HG02623 (cell line): ENCODE data around the gene TSHZ2.
"Not testable (repeated sequence)": the region's sequence is repeated elsewhere in the genome, so short reads cannot be mapped to it uniquely, and the experiment has no call there.

Source experiments
- ATAC-seq: cut with Tn5 transposase; IDR thresholded peaks from one replicate; pipeline ENCODE4 v1.9.1; 2021; ENCODE audit warnings: moderate library complexity; ENCODE audit not compliant: unreplicated experiment

Gene TSHZ2

GRCh38 chr20:53517146-53517545 is 545.0 kb downstream of the TSHZ2 start:
- no peak for ATAC-seq

- not testable (repeated sequence) for ATAC-seq
Measured at GRCh38 chr20:53521421-53521820, 549.3 kb downstream of the TSHZ2 start.

- no peak for ATAC-seq
Measured at GRCh38 chr20:53522026-53522425, 549.9 kb downstream of the TSHZ2 start.

GRCh38 chr20:53522696-53523095 is 550.5 kb downstream of the TSHZ2 start:
- no peak for ATAC-seq

GRCh38 chr20:53523615-53524014 is 551.5 kb downstream of the TSHZ2 start:
- not testable (repeated sequence) for ATAC-seq

- ATAC-seq = no peak
Measured at GRCh38 chr20:53524589-53525312, 552.6 kb downstream of the TSHZ2 start.

- ATAC-seq = no peak
Measured at GRCh38 chr20:53527196-53527595, 555.0 kb downstream of the TSHZ2 start.

- ATAC-seq = no peak
Measured at GRCh38 chr20:53529658-53530057, 557.5 kb downstream of the TSHZ2 start.

GRCh38 chr20:53530440-53530839 is 558.3 kb downstream of the TSHZ2 start:
- ATAC-seq = no peak

GRCh38 chr20:53532654-53533312 is 560.6 kb downstream of the TSHZ2 start:
- ATAC-seq = not testable (repeated sequence)

- ATAC-seq = no peak
Measured at GRCh38 chr20:53533500-53533899, 561.3 kb downstream of the TSHZ2 start.

- no peak for ATAC-seq
Measured at GRCh38 chr20:53534037-53534436, 561.9 kb downstream of the TSHZ2 start.

GRCh38 chr20:53535878-53536277 is 563.7 kb downstream of the TSHZ2 start:
- ATAC-seq = no peak

GRCh38 chr20:53536382-53536781 is 564.2 kb downstream of the TSHZ2 start:
- ATAC-seq = not testable (repeated sequence)

- ATAC-seq = no peak
Measured at GRCh38 chr20:53539516-53539915, 567.4 kb downstream of the TSHZ2 start.
